Spleen (tissue), 7 donors: ENCODE data around the gene NDUFS3.

Experiments used
- CTCF ChIP-seq, 11 experiments: fragments of 200-600 bp in 7 of 11; fragments of 450-650 bp in 4 of 11; sonication (generic) in 4 of 11; IDR thresholded peaks in 8 of 11; conservative IDR thresholded peaks in 3 of 11; 1 replicate in 7 of 11; 2 replicates in 4 of 11; pipeline versions ENCODE4 v1.4.0 to v1.8.0; 2016 to 2021; ENCODE audit warnings: antibody characterized with exemption in 11 of 11, inconsistent platforms in 4 of 11, mild to moderate bottlenecking in 1 of 11
- POLR2A ChIP-seq, 3 donors: fragments of 450-650 bp; IDR thresholded peaks; one replicate each; pipeline ENCODE4 v1.5.1; 2017; ENCODE audit warnings: antibody characterized with exemption in 3 of 3, mild to moderate bottlenecking in 1 of 3
- donor health status: DM: no; HTN: no; CAD: no; lungs with moderate emphysema.
- donor health status: DM: no; HTN: no; CAD: no.
- donor health status: DM: no; HTN: no; CAD: no.

- no peak for TF ChIP-seq POLR2A (IDR thresholded peaks at IDR 0.05)
- TF ChIP-seq CTCF (IDR thresholded peaks at IDR 0.05 in 8 of 11, conservative IDR thresholded peaks at IDR 0.05 in 3 of 11): no peak
Measured at GRCh38 chr11:47586098-47586855, 7.4 kb downstream of the NDUFS3 start, which contains the start of gene FAM180B.
